GM19452 (cell line): ENCODE results near the gene SLC35B3.
"Not testable (repeated sequence)": the region's sequence is repeated elsewhere in the genome, so short reads cannot be mapped to it uniquely, and the experiment has no call there.

ENCODE experiments used
- ATAC-seq: cut with Tn5 transposase; IDR thresholded peaks from one replicate; pipeline ENCODE4 v1.9.1; 2021; ENCODE audit not compliant: unreplicated experiment

The SLC35B3 gene

GRCh38 chr6:8415280-8415679 is 20.1 kb downstream of the SLC35B3 start:
- ATAC-seq = no peak

- ATAC-seq = no peak
These were observed 20.5 kb downstream of the SLC35B3 start for GRCh38 chr6:8414844-8415243.

- not testable (repeated sequence) for ATAC-seq
These were observed 29.4 kb downstream of the SLC35B3 start for GRCh38 chr6:8405946-8406345.

DNA sequence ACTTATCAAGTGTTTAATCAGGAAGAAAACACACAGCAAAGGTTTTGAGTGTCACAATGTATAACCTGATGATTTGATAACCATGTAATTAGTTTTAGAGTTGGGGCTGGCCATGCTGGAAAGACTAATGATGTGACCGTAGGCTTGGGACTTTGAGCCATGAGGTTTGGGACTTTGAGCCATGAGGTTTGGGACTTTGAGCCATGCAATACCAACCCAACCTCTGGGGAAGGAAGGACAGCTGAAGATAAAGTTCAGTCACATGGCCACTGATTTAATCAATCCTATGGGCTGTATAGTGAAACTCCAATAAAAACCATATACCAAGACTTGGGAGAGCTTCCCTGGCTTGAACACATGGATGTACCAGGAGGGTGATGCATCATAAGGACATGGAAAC is 32.8 kb downstream of the SLC35B3 start:
- ATAC-seq = no peak

DNA sequence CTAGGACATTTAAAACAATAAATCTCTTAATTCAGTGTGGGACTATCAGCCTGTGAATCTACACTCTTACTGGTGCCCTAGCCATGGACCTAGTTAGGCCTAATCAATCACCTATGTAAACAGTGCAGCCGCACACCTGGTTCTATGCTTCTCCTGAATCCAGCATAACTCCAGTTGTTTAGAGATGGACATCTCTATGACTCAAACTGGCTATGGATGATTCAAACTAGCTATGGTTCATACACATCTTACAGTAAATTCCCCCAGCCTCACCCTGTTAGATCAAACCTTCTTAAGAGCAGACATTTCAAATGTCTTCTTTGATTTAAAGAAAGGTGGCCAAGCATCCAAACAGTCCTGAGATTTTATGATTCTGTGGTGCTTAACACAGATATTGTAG is 34.7 kb downstream of the SLC35B3 start:
- no peak for ATAC-seq

DNA sequence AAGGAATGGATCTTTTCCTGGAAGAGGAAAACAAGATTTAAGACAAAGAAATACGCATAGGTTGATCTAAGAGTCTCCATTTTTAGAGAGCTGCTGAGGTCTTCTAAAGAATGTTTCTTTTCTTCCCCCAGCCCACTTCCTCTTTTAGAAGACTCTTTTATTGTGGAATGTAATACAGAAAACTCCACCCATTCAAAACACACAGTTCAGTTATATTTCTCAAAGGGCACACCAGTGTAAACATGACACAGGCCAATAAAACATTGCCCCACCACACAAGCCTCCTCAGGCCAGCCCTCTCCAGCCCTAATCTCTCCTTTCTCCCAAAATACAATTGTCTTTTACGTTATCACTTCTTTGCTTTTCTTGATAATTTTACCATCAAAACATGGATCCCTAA is 42.8 kb downstream of the SLC35B3 start:
- ATAC-seq = no peak

DNA sequence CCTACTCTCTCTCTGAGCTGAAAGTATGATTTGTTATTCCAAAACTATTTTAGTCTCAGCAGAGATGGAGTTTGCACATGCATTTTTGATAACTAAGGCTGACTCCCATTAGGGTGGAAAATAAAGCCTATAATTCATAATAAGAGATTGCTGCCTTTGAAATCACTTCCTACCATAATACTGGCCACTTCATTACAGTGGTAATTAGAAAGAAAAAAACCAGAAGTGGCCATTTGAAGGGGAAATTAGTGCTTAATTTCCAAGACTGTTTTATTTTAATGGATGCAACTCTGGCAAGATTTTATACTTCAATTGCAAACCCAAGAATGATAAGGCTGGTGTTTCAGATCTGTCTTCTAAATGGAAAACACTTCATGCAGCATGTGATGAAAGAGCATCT is 43.4 kb downstream of the SLC35B3 start:
- no peak for ATAC-seq

- no peak for ATAC-seq
These were observed 46.1 kb downstream of the SLC35B3 start for GRCh38 chr6:8389036-8389818.

DNA sequence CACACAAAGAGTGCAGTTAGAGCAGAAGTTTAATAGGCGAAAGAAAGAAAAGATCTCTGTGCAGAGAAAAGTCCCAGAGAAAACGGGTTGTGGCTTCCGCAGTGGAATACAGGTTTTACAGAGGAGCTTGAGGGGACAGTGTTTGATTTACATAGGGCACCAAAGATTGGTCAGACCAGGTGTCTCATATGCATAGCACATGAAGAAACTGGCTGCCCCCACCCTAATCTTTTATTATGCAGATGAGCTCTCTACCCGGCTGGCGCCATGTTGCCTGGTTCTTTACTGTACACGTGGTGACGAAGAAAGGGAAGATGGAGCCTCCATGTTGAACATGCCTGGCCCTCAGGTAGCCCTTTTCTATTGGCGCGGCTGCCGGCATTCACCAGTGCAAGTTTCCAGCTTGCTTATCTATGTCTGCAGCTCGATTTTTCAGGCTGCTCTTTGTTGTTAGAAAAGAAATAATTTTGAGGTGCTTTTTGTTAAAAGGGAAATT is 47.4 kb downstream of the SLC35B3 start:
- ATAC-seq = no peak

- no peak for ATAC-seq
These were observed 51.8 kb downstream of the SLC35B3 start for GRCh38 chr6:8383584-8383983.

- ATAC-seq = no peak
These were observed 52.9 kb downstream of the SLC35B3 start for GRCh38 chr6:8382434-8382833.

- no peak for ATAC-seq
These were observed 59.4 kb downstream of the SLC35B3 start for GRCh38 chr6:8375916-8376315.
